MM.1S (cell line): ENCODE data around the gene YPEL3.

Source experiments
- CTCF ChIP-seq: fragments of 300-600 bp; sonication (generic); IDR thresholded peaks from 2 replicates; pipeline ENCODE4 v1.5.1; 2016; ENCODE audit warnings: antibody characterized with exemption, low read length, mixed read lengths
- EZH2 ChIP-seq: fragments of 300-600 bp; sonication (generic); optimal IDR thresholded peaks from 2 replicates; pipeline ENCODE3; 2017; ENCODE audit warnings: low read depth, mild to moderate bottlenecking, antibody characterized with exemption, low read length, mixed read lengths

- peak; percentile 60 for TF ChIP-seq CTCF
- no peak for TF ChIP-seq EZH2
These were observed 46.8 kb upstream of the YPEL3 start for GRCh38 chr16:30142672-30143346.
